Gastroesophageal sphincter (tissue), 3 donors: ENCODE data around the gene SRSF1.

Source experiments
- CTCF ChIP-seq, 4 experiments: fragments of 200-600 bp in 2 of 4; fragments of 450-650 bp in 2 of 4; sonication (generic) in 1 of 4; IDR thresholded peaks; one replicate each; pipeline ENCODE4 v1.5.1; 2017 to 2019; ENCODE audit warnings: antibody characterized with exemption in 4 of 4, mild to moderate bottlenecking in 2 of 4, moderate library complexity in 2 of 4
- POLR2AphosphoS5 ChIP-seq: sonication (generic); formaldehyde crosslinking; IDR thresholded peaks from one replicate; pipeline ENCODE4 v1.6.1; 2017; ENCODE audit warnings: antibody characterized with exemption

GRCh38 chr17:58001461-58002124, 5.5 kb downstream of the SRSF1 start:
- TF ChIP-seq POLR2AphosphoS5 = no peak
- no peak for TF ChIP-seq CTCF (IDR thresholded peaks at IDR 0.05)
